PFSK-1 (cell line): ENCODE results near the gene FGF5.
A peak's percentile ranks its signal among the peaks of the same experiment; 100 is the strongest.

ENCODE experiments used
- FOXP2 ChIP-seq: optimal IDR thresholded peaks from 2 replicates; pipeline ENCODE3; 2011; ENCODE audit warnings: borderline replicate concordance, control low read depth, inconsistent platforms; ENCODE audit not compliant: insufficient read depth; ENCODE audit errors: extremely low read length, extremely low read depth
- POLR2AphosphoS5 ChIP-seq: IDR thresholded peaks from 2 replicates; pipeline ENCODE4 v1.6.1; 2012; ENCODE audit warnings: low read depth, mild to moderate bottlenecking, control low read depth, low read length, moderate library complexity
- REST ChIP-seq, 2 experiments: IDR thresholded peaks; 2 replicates each; pipeline versions ENCODE4 v1.6.1 to v1.8.0; 2011 to 2012; ENCODE audit warnings: low read depth in 2 of 2, low read length in 2 of 2, control low read depth in 1 of 2, inconsistent platforms in 1 of 2, mild to moderate bottlenecking in 1 of 2, moderate library complexity in 1 of 2; ENCODE audit not compliant: insufficient read depth in 1 of 2
- SIN3A ChIP-seq: IDR thresholded peaks from 2 replicates; pipeline ENCODE4 v1.6.1; 2012; ENCODE audit warnings: mild to moderate bottlenecking, low read length, moderate library complexity, borderline replicate concordance; ENCODE audit not compliant: insufficient read depth
- TAF1 ChIP-seq: IDR thresholded peaks from 2 replicates; pipeline ENCODE4 v1.6.1; 2012; ENCODE audit warnings: low read length, control low read depth, borderline replicate concordance; ENCODE audit not compliant: insufficient read depth

The FGF5 gene

GRCh38 chr4:80239480-80240150, 26.8 kb upstream of the FGF5 start:
- no peak for TF ChIP-seq SIN3A
- no peak for TF ChIP-seq POLR2AphosphoS5
- no peak for TF ChIP-seq FOXP2
- no peak for TF ChIP-seq TAF1
- no peak for TF ChIP-seq REST (IDR thresholded peaks at IDR 0.05; ENCODE audit: insufficient read depth in 1 of 2, low read depth in 2 of 2, low read length in 2 of 2)

- TF ChIP-seq FOXP2 (no peak), REST (IDR thresholded peaks at IDR 0.05; ENCODE audit: insufficient read depth in 1 of 2, low read depth in 2 of 2, low read length in 2 of 2) (no peak), SIN3A (no peak)
Measured at GRCh38 chr4:80240976-80241375, 25.5 kb upstream of the FGF5 start.

- TF ChIP-seq SIN3A (no peak), REST (IDR thresholded peaks at IDR 0.05; ENCODE audit: insufficient read depth in 1 of 2, low read depth in 2 of 2, low read length in 2 of 2) (peak in 1 of 2 experiments; percentile 62; a peak in 1 of 4 replicates)
Measured at GRCh38 chr4:80243274-80244018, 23.0 kb upstream of the FGF5 start.

GRCh38 chr4:80249144-80249543, 17.3 kb upstream of the FGF5 start:
- TF ChIP-seq REST (IDR thresholded peaks at IDR 0.05; ENCODE audit: insufficient read depth in 1 of 2, low read depth in 2 of 2, low read length in 2 of 2) (no peak), FOXP2 (no peak), POLR2AphosphoS5 (no peak), SIN3A (no peak), TAF1 (no peak)

- no peak for TF ChIP-seq SIN3A
- TF ChIP-seq FOXP2, result no peak
- TF ChIP-seq REST (IDR thresholded peaks at IDR 0.05; ENCODE audit: insufficient read depth in 1 of 2, low read depth in 2 of 2, low read length in 2 of 2), result no peak
- no peak for TF ChIP-seq POLR2AphosphoS5
- no peak for TF ChIP-seq TAF1
Measured at GRCh38 chr4:80252427-80252826, 14.0 kb upstream of the FGF5 start.
